NCI-H2227 treated with DMSO at 0.1 percent for 48 hours (cell line): ENCODE data around the gene CEP85.
"Not testable (repeated sequence)": the region's sequence is repeated elsewhere in the genome, so short reads cannot be mapped to it uniquely, and the experiment has no call there.

Experiments used
- DNase-seq: peaks from one replicate; lab custom pipeline; 2025; lab: John Stamatoyannopoulos, UW

Gene CEP85

GRCh38 chr1:26290122-26290881 lies 56.3 kb downstream of the CEP85 start:
- DNase-seq: no peak

- no peak for DNase-seq
Measured at GRCh38 chr1:26290882-26291261, 56.9 kb downstream of the CEP85 start.

GRCh38 chr1:26291433-26291832 lies 57.4 kb downstream of the CEP85 start:
- DNase-seq: no peak

DNA sequence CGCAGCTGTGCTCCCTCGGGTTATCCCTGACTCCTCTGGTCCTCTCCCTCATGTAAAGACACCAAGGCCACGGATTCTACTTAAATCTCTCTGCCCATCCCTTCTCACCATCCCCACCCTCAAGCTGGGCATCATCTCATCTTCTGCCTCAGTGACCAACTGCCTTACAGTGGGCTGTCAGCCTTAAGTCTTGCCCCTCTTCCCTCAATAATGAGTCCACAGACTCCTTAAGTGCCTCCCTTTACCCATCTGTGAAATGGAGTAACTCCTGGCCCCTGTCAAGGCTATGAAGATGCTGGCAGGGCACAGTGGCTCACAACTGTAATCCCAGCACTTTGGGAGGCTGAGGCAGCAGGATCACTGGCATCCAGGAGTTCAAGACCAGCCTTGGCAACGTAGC lies 57.9 kb downstream of the CEP85 start:
- DNase-seq: no peak

GRCh38 chr1:26292735-26293134 lies 58.7 kb downstream of the CEP85 start:
- DNase-seq: not testable (repeated sequence)

DNA sequence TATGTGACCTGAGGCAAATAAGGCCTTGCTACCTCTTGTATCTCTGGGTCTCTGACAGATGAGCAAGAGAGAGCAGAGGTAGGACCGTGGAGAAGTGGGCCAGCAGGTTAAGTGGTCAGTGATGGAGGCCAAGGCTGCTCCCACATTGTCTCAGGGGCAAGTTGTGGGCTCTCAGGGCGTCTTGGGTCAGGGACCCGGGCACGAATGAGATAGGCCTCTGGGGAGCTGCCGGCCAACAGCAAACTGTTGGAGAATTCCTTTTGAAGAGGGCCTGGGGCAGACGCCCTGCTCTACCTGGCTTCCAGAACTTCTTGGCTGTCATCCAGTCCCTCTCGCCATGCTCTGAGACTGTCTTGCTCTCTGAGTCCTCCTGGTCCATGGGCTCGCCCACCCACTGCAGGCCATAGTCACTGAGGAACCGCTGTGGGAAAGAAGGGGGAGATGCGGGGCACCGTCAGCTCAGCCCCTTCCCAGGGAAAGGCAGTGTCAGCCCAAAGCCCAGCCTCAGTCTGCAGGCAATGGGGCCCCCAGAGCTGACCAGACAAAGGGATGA lies 60.0 kb downstream of the CEP85 start:
- DNase-seq: no peak

DNA sequence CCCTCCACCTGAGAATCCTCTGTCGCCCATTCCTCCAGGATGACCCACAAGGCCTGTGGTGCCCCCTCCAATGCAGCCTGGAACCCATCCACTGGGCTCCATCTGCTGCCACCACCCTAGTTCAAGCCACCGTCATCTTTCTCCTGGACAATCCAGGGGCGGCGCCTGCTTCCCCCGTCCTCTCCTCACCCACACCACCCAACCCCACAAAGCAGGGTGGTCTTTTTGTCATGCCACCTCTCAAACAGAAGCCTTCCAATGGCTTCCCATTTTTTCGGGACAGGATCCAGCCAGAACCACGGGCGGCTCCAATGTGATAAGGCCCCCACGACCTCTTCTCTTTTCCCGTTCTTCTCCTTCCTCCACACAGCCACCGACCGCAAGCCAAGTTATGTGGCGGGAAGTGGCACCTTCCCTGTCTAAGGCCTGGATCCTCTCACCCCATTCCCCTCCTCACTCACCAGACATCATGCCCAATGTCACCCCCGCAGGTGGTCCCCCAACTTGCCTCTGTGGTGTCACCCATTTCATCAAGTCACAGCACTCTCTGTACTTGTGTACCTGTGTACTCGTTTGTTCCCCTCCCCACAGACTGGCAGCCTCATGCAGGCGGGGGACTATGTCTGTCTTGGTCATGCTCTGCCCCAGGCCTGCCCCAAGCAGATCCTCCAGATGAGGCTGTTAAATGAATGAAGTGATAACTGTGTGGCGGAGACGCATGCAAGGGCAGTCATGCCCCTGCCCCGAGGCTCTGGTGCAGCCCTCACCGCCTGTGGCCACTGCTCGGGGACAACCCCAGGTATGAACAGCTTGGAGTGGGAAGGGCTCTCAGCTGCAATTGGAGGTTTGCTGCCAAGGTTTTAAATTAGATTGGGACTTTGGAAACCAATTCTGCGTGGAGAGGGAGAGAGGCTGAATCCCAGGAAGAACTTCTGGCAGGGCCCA lies 61.5 kb downstream of the CEP85 start:
- DNase-seq: no peak

GRCh38 chr1:26296340-26297056 lies 62.5 kb downstream of the CEP85 start:
- no peak for DNase-seq

DNA sequence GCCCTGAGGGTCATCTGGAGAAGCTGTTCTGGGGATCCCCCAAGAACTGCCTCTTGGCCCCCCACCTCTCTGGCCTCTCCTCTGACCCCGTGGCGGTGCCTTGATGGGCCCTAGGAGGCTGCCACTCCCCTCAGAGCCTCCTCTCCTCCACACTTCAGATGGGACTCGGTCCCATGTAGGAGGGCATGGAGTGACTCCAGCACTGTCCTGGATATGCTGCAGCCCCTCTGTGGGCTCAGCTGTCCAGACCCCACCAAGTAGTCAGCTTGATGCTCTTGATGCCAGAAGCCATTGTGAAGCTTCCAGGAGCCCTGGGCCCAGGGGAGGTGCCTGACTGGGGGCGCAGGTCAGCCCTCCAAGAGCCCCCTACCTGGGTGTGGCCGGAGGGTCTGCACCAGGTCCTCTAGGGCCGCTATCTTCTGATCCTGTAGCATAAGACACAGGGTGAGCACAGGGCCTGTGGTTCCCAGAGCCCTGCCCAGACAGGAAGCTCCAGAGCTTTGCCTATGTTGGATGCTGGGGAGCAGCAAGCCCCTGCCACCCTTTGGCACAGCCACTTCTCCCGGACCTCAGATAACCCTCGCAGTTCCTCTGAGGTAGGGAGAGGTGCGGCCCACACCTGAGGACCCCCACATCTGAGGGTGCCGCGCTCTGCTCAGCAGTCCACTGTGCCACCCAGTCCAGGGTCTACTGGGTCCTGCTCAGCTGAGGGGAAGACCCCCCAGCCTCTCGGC lies 63.2 kb downstream of the CEP85 start:
- no peak for DNase-seq

DNA sequence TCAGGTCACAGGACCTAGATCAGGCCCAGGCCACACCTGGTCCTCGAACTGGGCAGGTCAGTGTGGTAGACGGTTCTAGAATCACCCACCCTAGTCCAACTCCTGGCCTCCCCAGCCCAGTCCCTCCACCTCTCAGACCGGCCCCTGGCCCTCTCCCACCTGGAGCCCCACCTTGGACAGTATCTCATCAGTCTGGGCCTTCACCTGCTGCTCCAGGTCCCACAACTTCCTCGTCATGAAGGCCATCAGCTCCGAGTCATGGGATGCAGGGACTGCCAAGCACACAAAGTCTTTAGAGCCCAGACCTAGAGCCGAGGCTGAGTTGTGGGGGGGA lies 63.8 kb downstream of the CEP85 start:
- no peak for DNase-seq

- DNase-seq: no peak
Measured at GRCh38 chr1:26300578-26301275, 66.7 kb downstream of the CEP85 start.

DNA sequence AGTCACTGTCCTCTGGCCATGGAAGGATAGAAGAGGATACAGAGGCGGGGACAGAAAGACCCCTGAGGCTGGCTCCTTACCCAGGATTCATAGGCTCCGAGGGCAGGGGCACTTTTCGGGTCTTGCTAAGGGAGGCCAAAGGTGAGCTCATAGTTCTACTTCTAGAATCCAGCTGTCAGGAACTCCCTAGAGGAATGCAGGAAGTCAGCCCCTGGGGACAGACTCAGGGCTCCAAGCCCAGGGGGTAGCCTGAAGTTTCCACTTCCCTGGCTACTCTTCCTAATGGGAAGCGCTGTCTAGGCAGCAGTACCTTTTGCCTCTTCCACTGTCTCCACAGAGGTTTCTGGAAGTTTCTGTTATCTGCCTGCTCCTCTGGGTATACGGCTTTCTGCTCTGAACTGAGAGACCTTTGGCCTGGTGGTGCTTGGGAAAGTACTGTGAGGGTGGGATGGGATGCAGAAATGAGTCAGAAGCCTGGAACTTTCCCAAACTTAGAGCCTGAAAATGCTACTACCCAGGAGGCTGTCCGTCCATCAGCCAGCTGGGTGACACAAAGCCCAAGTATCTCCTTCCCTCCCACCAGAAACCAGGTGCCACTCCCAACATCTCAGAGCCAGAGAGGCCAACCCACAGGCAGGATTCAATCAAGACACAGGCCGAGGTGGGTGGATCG lies 68.9 kb downstream of the CEP85 start:
- DNase-seq: no peak

GRCh38 chr1:26305667-26306289 lies 71.8 kb downstream of the CEP85 start:
- no peak for DNase-seq

- peak; percentile 98 for DNase-seq
Measured at GRCh38 chr1:26306290-26307229, 72.6 kb downstream of the CEP85 start, which contains the start of gene UBXN11. Gene UBXN11, minus strand, starts transcription at chr1:26306636. Its CDS starts 3,753 bp downstream, at chr1:26302883.

- no peak for DNase-seq
Measured at GRCh38 chr1:26307363-26307781, 73.4 kb downstream of the CEP85 start.

- DNase-seq: not testable (repeated sequence)
Measured at GRCh38 chr1:26307966-26308899, 74.2 kb downstream of the CEP85 start.

- no peak for DNase-seq
Measured at GRCh38 chr1:26314501-26314900, 80.5 kb downstream of the CEP85 start.
